ENCODE data around the gene CD99. TPM values are rescaled to one million over a fixed set of nuclear protein-coding genes. Genes with fewer than 3 reads are reported as not detected.

CD99 gene
- total RNA-seq, 5 donors from 2014 or later (not counting 1 experiment from before 2014, with no cell fraction given) = 141 to 294 (median 207) TPM

DNA sequence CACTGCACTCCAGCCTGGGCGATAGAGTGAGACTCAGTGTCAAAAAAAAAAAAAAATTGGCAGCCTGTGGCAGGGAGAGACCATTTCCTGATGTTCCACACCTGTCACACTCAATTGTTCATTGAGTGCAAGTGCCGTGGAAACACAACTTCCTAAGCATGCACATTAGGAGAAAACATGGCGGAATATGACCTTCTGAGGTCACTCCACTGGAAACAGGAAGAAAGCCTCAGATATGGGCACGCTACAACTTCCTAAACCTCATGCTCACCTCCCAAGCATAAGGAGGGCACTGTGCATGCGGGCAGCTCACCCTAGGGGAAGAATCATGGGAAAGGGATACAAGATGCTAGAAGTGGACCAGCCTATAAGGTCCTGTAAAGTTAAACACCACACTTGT lies 28.5 kb upstream of the CD99 start:
- Histone ChIP-seq H3K36me3 (ENCODE audit: control insufficient read depth in 2 of 2, extremely low read depth in 1 of 2, insufficient read depth in 1 of 2, low read length in 1 of 2) (no peaks in the 10 kb centered on the region), H3K4me1 (ENCODE audit: control insufficient read depth in 1 of 2, extremely low read depth in 1 of 2, insufficient read depth in 2 of 2, low read length in 2 of 2) (no peaks in the 10 kb centered on the region), H3K9me3 (no peaks in the 10 kb centered on the region), H3K27ac (ENCODE audit: low read length) (no peak overlapping the region), H3K4me3 (ENCODE audit: control insufficient read depth in 1 of 2, extremely low read depth in 1 of 2, low read length in 1 of 2) (no peak overlapping the region), H3K27me3 (replicated peaks in 1 of 2; ENCODE audit: control insufficient read depth in 2 of 2, extremely low read depth in 1 of 2, insufficient read depth in 2 of 2, low read length in 1 of 2) (no peaks in the 10 kb centered on the region)
- ATAC-seq (replicated peaks in 1 of 4) = no peak
- Mint-ChIP-seq H3K4me3 (no peak overlapping the region), H3K27ac (no peak overlapping the region), H3K4me1 (peaks cover 0 to 6% (median 3%) of the 10 kb centered on the region in 3 donors), H3K36me3 (peaks cover 6% of the 10 kb centered on the region), H3K27me3 (no peaks in the 10 kb centered on the region), H3K9me3 (no peaks in the 10 kb centered on the region)
- POLR2A ChIA-PET = no interaction called here
- WGBS (ENCODE audit: insufficient coverage) = 80% methylated on average over 2 of the region's 5 CpGs
- no peak for DNase-seq
- CTCF ChIA-PET = no interaction called here

DNA sequence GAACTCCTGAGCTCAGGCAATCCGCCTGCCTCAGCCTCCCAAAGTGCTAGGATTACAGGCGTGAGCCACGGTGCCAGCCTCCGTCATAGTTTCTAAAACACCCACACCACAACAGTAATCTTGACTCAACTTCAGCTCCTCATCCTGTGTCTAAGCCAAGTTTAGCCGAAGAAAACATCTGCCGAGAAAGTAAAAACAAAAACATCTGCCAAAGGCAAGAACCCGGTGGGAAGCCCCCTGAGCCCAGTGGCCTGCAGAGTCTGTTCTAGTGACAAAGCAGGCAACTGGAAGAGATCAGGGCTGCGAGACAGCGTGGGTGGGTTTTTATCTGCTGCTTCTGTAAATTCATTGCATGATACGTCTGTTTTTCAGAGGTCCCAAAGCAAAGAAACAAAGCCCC lies 26.6 kb upstream of the CD99 start:
- Histone ChIP-seq H3K4me1 (ENCODE audit: control insufficient read depth in 1 of 2, extremely low read depth in 1 of 2, insufficient read depth in 2 of 2, low read length in 2 of 2) (no peaks in the 10 kb centered on the region), H3K27me3 (replicated peaks in 1 of 2; ENCODE audit: control insufficient read depth in 2 of 2, extremely low read depth in 1 of 2, insufficient read depth in 2 of 2, low read length in 1 of 2) (no peaks in the 10 kb centered on the region), H3K9me3 (no peaks in the 10 kb centered on the region), H3K36me3 (ENCODE audit: control insufficient read depth in 2 of 2, extremely low read depth in 1 of 2, insufficient read depth in 1 of 2, low read length in 1 of 2) (no peaks in the 10 kb centered on the region), H3K27ac (ENCODE audit: low read length) (no peak overlapping the region), H3K4me3 (ENCODE audit: control insufficient read depth in 1 of 2, extremely low read depth in 1 of 2, low read length in 1 of 2) (no peak overlapping the region)
- no peak overlapping the region for H3K27ac Mint-ChIP-seq
- H3K4me1 Mint-ChIP-seq = no peaks in the 10 kb centered on the region
- H3K4me3 Mint-ChIP-seq = no peak overlapping the region
- H3K36me3 Mint-ChIP-seq = peaks cover 10% of the 10 kb centered on the region
- DNase-seq (no peak), ATAC-seq (replicated peaks in 1 of 4) (no peak)
- WGBS (ENCODE audit: insufficient coverage) = 73% methylated on average over 6 of the region's 10 CpGs
- H3K9me3 Mint-ChIP-seq = no peaks in the 10 kb centered on the region
- H3K27me3 Mint-ChIP-seq = no peaks in the 10 kb centered on the region
- ChIA-PET CTCF (no interaction called here), POLR2A (no interaction called here)

DNA sequence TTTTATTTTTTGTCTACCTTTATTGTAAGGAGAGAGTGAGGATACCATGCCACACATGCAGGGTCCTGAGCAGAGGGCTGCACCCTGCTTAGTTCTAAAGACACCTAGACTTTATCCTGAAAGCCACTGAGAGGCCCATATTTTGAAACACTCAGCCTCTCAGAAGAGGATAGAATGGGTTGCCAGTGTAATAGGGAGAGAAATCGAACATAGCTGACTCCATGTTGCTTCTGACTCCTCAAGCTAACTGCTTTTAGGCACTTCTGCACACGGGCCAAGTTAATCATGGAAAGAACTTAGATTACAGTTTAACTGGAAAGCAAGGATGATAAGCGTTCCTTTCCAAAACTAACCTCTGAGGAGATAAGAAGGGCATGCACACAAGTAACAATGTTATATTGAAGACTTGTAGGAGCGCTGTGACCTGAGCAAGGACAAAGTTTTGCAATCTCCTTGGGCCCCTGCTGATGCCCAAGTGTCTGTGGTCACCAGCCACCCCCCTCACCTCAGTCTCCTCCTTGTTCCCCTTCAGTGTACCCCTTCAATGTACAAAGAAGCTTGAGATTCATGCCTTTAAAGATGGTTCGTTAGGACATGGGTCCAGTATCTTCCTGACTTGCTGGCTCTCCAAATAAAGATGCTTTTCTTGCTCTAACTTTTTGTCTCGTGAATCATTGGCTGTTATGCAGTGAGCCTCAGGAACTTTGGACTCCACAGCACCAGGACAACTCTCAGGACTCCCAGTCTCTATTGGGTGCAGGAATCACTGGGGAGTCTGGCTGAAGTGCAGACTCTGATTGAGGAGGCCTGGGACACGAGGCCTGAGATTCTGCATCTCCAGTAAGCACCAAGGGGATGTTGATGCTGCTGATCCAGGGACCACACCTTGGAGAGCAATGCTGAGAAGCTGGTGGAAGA lies 25.4 kb upstream of the CD99 start:
- no peak overlapping the region for H3K27ac Mint-ChIP-seq

DNA sequence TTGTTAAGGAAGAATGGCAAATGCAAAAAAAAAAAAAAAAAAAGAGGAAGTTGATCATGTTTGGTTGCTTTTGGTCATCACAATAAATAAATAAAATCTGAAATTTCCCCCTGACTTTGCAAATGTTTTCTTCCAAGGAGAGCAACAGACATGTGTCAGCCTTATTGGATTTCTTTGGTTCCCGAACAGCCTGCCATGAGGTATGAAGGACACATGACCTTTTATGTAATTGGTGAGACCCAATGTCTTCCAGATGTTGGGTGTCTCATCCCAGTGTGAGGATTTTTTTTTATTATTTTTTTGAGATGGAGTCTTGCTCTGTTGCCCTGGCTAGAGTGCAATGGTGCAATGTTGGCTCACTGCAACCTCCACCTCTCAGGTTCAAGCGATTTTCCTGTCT lies 24.6 kb upstream of the CD99 start:
- ATAC-seq (replicated peaks in 1 of 4) (no peak), DNase-seq (no peak)
- Histone ChIP-seq H3K27me3 (replicated peaks in 1 of 2; ENCODE audit: control insufficient read depth in 2 of 2, extremely low read depth in 1 of 2, insufficient read depth in 2 of 2, low read length in 1 of 2) (no peaks in the 10 kb centered on the region), H3K36me3 (ENCODE audit: control insufficient read depth in 2 of 2, extremely low read depth in 1 of 2, insufficient read depth in 1 of 2, low read length in 1 of 2) (no peaks in the 10 kb centered on the region), H3K27ac (ENCODE audit: low read length) (no peak overlapping the region), H3K9me3 (no peaks in the 10 kb centered on the region), H3K4me3 (ENCODE audit: control insufficient read depth in 1 of 2, extremely low read depth in 1 of 2, low read length in 1 of 2) (no peak overlapping the region), H3K4me1 (ENCODE audit: control insufficient read depth in 1 of 2, extremely low read depth in 1 of 2, insufficient read depth in 2 of 2, low read length in 2 of 2) (no peaks in the 10 kb centered on the region)
- H3K36me3 Mint-ChIP-seq = peaks cover 10% of the 10 kb centered on the region
- CTCF ChIA-PET = no interaction called here
- no peaks in the 10 kb centered on the region for H3K27me3 Mint-ChIP-seq
- POLR2A ChIA-PET = no interaction called here
- no peaks in the 10 kb centered on the region for H3K9me3 Mint-ChIP-seq
- no peaks in the 10 kb centered on the region for H3K4me1 Mint-ChIP-seq
- 100% methylated on average over 1 of the region's 2 CpGs for WGBS (ENCODE audit: insufficient coverage)
- no peak overlapping the region for H3K4me3 Mint-ChIP-seq
- no peak overlapping the region for H3K27ac Mint-ChIP-seq

More for the DNA sequence above, 25.4 kb upstream of the CD99 start:
- POLR2A ChIA-PET = no interaction called here
- H3K36me3 ChIP-seq (ENCODE audit: control insufficient read depth in 2 of 2, extremely low read depth in 1 of 2, insufficient read depth in 1 of 2, low read length in 1 of 2) = no peaks in the 10 kb centered on the region
- ATAC-seq (replicated peaks in 1 of 4) = no peak
- Mint-ChIP-seq H3K9me3 (no peaks in the 10 kb centered on the region), H3K27me3 (no peaks in the 10 kb centered on the region), H3K4me1 (no peaks in the 10 kb centered on the region), H3K36me3 (peaks cover 10% of the 10 kb centered on the region), H3K4me3 (no peak overlapping the region)
- no peaks in the 10 kb centered on the region for H3K27me3 ChIP-seq (replicated peaks in 1 of 2; ENCODE audit: control insufficient read depth in 2 of 2, extremely low read depth in 1 of 2, insufficient read depth in 2 of 2, low read length in 1 of 2)
- 92% methylated on average over 2 of the region's 7 CpGs for WGBS (ENCODE audit: insufficient coverage)
- no peaks in the 10 kb centered on the region for H3K9me3 ChIP-seq
- CTCF ChIA-PET = no interaction called here
- H3K4me3 ChIP-seq (ENCODE audit: control insufficient read depth in 1 of 2, extremely low read depth in 1 of 2, low read length in 1 of 2) = no peak overlapping the region
- H3K27ac ChIP-seq (ENCODE audit: low read length) = no peak overlapping the region
- no peak for DNase-seq
- H3K4me1 ChIP-seq (ENCODE audit: control insufficient read depth in 1 of 2, extremely low read depth in 1 of 2, insufficient read depth in 2 of 2, low read length in 2 of 2) = no peaks in the 10 kb centered on the region

DNA sequence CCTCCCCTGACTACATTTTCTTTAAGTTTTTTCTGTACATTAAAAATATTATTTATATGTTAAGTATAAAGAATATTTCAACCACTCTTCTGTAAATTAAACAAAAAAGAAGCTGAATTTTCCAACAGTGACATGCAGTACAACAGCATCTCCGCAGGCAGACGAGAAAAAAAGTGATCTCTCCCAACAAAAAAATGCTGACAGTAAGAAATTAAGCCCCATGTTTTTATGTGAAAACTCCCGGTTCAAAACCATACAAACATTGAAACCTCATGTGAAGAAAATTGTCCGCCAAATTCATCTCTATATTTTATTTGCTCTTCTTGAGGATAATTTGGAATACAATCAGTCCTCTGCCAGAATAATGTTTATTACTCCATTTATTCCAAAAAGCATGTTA lies 20.1 kb upstream of the CD99 start:
- no peaks in the 10 kb centered on the region for H3K36me3 ChIP-seq (ENCODE audit: control insufficient read depth in 2 of 2, extremely low read depth in 1 of 2, insufficient read depth in 1 of 2, low read length in 1 of 2)
- H3K27ac ChIP-seq (ENCODE audit: low read length) = no peak overlapping the region
- DNase-seq (no peak), ATAC-seq (replicated peaks in 1 of 4) (no peak)
- H3K27me3 ChIP-seq (replicated peaks in 1 of 2; ENCODE audit: control insufficient read depth in 2 of 2, extremely low read depth in 1 of 2, insufficient read depth in 2 of 2, low read length in 1 of 2) = no peaks in the 10 kb centered on the region
- CTCF ChIA-PET = no interaction called here
- H3K4me3 ChIP-seq (ENCODE audit: control insufficient read depth in 1 of 2, extremely low read depth in 1 of 2, low read length in 1 of 2) = no peak overlapping the region
- Mint-ChIP-seq H3K9me3 (peaks cover 0 to 2% (median 0%) of the 10 kb centered on the region in 3 donors), H3K27me3 (no peaks in the 10 kb centered on the region), H3K4me1 (no peaks in the 10 kb centered on the region), H3K36me3 (peaks cover 8% of the 10 kb centered on the region), H3K4me3 (no peak overlapping the region), H3K27ac (no peak overlapping the region)
- no peaks in the 10 kb centered on the region for H3K9me3 ChIP-seq
- no CpG with 5 or more reads among the region's 4 CpGs for WGBS (ENCODE audit: insufficient coverage)
- H3K4me1 ChIP-seq (ENCODE audit: control insufficient read depth in 1 of 2, extremely low read depth in 1 of 2, insufficient read depth in 2 of 2, low read length in 2 of 2) = no peaks in the 10 kb centered on the region
- POLR2A ChIA-PET = no interaction called here

DNA sequence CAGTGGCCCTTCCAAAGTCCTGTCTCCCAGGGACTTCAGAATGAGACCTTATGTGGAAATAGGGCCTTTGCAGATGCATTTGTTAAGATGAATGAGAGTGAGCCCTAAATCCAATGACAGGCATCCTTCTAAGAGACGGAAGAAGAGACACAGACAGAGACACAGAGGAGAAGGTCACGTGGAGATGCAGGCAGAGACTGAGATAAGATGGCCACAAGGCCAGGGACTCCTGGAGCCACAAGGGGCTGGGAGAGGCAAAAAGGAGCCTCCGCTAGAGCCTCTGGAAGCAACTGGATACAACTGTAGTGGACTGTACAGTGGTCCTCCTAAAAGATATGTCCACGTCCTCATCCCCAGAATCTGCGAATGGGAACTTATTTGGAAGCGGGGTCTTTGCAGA lies 19.0 kb upstream of the CD99 start:
- H3K27ac ChIP-seq (ENCODE audit: low read length) = no peak overlapping the region
- Mint-ChIP-seq H3K27me3 (no peaks in the 10 kb centered on the region), H3K27ac (no peak overlapping the region), H3K9me3 (peaks cover 0 to 2% (median 0%) of the 10 kb centered on the region in 3 donors), H3K4me1 (no peaks in the 10 kb centered on the region), H3K36me3 (peaks cover 6% of the 10 kb centered on the region), H3K4me3 (no peak overlapping the region)
- WGBS (ENCODE audit: insufficient coverage) = 85% methylated on average over 6 of the region's 6 CpGs
- ChIA-PET POLR2A (no interaction called here), CTCF (no interaction called here)
- no peaks in the 10 kb centered on the region for H3K27me3 ChIP-seq (replicated peaks in 1 of 2; ENCODE audit: control insufficient read depth in 2 of 2, extremely low read depth in 1 of 2, insufficient read depth in 2 of 2, low read length in 1 of 2)
- no peaks in the 10 kb centered on the region for H3K9me3 ChIP-seq
- DNase-seq (no peak), ATAC-seq (replicated peaks in 1 of 4) (no peak)
- no peak overlapping the region for H3K4me3 ChIP-seq (ENCODE audit: control insufficient read depth in 1 of 2, extremely low read depth in 1 of 2, low read length in 1 of 2)
- no peaks in the 10 kb centered on the region for H3K4me1 ChIP-seq (ENCODE audit: control insufficient read depth in 1 of 2, extremely low read depth in 1 of 2, insufficient read depth in 2 of 2, low read length in 2 of 2)
- H3K36me3 ChIP-seq (ENCODE audit: control insufficient read depth in 2 of 2, extremely low read depth in 1 of 2, insufficient read depth in 1 of 2, low read length in 1 of 2) = no peaks in the 10 kb centered on the region

All from T-cell (primary cell).